Inflammatory macrophage treated with lipopolysaccharide for 1 hour (primary cell): ENCODE data around the gene TMPRSS9.

Source experiments
- DNase-seq, 2 donors: peaks; one replicate each; pipeline ENCODE4 v3.0.0-alpha.2; 2020 to 2022

TMPRSS9 gene

GRCh38 chr19:2330255-2330631, 29.8 kb upstream of the TMPRSS9 start:
- DNase-seq = no peak

DNA sequence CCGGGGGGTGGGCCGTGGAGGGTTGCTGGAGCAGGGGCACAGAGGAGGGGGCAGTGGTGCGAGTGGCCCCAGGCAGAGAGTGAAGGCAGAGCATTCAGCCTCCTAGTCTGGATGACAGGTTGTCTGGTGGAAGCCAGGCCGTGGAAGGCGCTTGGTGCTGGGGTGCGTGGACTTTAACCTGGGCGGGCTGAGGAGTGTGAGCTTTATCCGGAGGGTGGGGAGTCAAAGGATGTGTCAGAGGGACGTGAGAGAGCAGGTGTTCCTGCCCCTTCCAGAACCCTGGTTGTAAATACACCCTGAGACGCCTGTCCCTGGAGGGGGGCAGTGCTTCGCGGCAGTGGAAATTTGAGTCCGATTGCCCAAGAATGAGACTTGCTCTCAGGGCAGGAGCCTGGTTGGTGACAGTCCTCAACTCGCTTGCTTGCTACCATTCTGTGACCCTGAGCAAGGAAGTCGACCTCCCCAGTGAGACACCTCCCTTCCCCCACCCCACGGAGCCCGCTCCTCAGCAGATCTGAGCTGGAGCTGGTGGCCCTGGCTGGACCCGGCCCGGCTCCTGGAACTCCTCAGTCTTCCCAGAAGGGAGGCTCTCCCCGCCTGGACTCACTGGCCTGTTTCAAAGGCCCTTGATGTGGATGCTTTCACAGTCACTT, 29.3 kb upstream of the TMPRSS9 start:
- DNase-seq = no peak

- no peak for DNase-seq
Observed at GRCh38 chr19:2331601-2332246, 28.3 kb upstream of the TMPRSS9 start.

- no peak for DNase-seq
Observed at GRCh38 chr19:2332341-2333026, 27.6 kb upstream of the TMPRSS9 start.

GRCh38 chr19:2333027-2333806, 26.8 kb upstream of the TMPRSS9 start:
- DNase-seq = no peak

DNA sequence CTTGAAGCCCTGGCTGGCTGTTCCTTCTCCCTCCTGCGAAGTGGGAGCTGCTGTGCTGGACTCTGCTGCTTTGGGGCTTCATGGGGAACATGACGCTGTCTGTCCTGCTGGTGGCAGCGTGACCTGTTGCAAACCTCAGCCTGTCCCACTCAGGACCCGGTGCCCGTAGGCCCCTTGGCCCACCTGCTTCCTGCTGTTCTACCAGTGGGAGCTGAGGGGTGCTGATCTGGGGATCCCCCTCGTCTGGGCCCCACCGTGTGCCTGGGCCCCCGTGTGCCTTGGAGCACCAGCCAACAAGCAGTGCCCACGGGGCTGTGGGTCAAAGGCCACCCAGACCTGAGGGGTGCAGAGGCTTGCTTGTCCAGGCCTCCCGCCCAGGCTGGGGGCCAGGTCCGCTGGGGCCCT, 26.3 kb upstream of the TMPRSS9 start:
- DNase-seq = peak; percentile 15 to 22

DNA sequence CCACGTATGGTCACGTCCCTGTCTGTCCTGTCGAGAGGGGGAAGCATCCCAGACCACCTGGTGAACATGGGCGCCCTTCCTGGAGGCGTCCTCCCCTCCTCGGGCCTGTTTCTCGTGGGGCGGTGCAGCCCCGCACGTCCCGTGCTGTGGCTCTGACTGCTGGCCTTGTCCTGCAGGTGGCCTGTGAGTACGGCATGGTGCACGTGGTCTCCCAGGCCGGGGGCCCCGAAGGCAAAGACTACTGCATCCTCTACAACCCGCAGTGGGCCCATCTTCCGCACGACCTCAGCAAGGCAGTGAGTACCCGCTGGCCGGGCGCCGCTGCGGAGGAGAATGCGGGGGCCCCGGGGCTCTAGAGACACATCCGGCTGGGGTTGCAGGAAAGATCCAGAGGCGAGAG, 25.6 kb upstream of the TMPRSS9 start:
- DNase-seq = no peak

- no peak for DNase-seq
Observed at GRCh38 chr19:2334986-2335846, 24.8 kb upstream of the TMPRSS9 start.

- DNase-seq = no peak
Observed at GRCh38 chr19:2335848-2336247, 24.2 kb upstream of the TMPRSS9 start.

DNA sequence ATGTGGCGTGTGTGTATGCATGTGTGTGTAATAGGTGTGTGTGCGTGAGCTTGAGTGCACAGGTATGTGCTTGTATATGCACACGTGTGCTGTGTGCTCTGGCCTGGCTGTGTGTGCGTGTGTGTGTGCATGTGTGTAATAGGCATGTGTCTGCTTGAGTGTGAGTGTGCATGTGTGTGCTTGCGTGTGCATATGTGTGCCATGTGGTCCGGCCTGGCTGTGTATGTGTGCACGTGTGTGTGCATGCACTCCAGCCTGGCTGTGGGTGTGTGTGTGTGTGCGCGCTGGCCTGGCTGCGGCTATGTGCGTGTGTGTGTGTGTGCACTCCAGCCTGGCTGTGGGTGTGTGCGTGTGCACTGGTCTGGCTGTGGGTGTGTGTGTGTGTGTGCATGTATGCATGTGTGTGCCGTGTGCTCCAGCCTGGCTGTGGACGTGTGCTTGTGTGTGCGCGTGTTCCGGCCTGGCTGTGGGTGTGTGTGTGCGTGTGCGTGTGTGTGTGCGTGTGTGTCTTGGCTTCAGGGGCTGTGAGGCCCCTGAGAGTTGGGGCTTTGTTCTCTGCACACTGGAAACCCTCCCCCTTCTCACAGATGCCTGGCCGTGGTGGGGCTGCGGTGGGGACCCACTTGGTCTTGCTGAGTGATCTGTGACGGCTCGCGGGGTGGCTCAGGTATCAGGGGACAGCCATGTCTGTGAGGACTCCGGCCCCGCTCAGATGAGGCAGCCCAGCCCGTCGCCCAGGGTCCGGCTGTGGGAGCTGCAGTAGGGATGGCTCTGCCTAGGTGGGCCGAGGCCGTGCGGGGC, 23.3 kb upstream of the TMPRSS9 start:
- no peak for DNase-seq

GRCh38 chr19:2337329-2337707, 22.7 kb upstream of the TMPRSS9 start:
- no peak for DNase-seq

- DNase-seq = no peak
Observed at GRCh38 chr19:2338055-2338615, 21.9 kb upstream of the TMPRSS9 start.

- no peak for DNase-seq
Observed at GRCh38 chr19:2338751-2339643, 21.1 kb upstream of the TMPRSS9 start.

DNA sequence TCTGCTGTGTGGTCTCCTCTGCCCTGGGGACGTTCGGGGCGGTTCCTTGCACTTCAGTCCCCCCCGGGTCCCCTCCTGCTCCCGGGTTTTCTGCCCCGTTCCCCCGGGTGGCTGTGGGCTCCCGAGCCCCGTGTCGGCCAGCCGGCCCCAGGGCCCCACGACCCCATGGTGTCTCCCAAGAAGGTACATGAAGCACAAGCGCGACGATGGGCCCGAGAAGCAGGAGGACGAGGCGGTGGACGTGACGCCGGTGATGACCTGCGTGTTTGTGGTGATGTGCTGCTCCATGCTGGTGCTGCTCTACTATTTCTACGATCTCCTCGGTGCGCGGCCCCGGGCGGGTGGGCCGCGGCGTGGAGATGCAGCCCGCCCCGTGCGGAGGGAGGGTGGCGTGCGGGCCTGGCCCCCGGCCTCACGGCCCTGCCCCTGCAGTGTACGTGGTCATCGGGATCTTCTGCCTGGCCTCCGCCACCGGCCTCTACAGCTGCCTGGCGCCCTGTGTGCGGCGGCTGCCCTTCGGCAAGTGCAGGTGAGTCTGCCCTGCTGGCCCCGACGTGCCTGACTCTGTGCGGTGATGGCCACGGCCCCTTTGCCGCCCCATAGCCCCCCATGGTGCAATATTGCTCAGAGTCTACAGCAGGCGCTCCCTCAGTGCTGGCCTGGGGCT, 20.3 kb upstream of the TMPRSS9 start:
- no peak for DNase-seq

DNA sequence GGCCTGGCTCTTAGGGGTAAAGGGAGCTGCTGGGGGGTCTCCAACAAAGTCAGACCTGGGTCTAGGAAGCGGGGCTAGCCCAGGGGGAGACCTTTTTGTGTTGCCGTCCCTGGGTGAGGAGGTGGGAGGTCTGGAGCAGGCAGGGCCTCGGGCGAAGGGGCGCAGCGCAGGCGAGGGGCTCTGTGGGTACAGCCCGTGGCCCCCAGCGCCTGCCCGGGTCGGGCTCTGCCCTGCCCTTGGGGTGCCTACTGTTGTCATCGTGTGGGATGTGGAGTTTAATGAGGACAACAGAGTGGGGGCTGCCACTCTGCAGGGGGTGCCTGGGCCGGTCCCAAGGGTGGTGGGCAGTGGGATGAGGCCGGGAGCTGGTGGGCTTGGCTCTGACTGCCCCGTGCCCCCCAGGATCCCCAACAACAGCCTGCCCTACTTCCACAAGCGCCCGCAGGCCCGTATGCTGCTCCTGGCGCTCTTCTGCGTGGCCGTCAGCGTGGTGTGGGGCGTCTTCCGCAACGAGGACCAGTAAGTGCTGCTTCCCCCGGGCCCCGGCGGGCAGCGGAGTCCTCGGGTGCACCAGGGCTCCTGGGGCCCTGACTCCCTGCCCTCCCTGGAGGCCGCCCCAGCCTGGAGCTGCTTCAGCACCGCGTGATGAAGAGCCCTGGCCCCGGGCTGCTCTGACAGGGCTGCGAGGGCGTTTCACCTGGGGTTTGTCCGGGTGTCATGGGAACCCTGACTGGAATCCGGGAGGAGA, 19.4 kb upstream of the TMPRSS9 start:
- DNase-seq = no peak

DNA sequence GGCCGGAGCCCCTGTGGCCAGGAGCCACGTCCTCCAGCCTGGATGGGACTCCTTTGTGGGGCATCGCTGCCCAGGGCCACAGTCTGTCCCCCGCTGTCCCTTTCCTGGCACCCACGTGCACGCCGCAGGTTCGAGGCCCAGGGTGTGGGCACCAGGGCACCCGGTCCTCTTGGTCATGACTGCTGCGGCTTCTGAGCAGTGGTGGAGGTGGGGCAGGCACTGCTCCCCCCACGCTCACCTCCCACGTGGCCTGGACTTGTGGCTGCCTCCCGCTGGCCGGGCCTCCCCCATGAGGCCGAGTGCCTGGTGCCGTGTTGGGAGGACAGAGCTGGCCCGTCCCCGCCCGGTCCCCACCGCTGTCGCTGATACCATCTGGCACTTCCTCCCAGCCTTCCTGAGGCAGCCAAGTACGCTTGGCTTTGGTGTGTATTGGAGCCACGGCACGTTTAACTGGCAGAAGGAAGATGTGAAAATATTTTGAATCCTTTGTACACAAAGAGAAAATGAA, 18.8 kb upstream of the TMPRSS9 start:
- DNase-seq = no peak

- DNase-seq = no peak
Observed at GRCh38 chr19:2341982-2342381, 18.1 kb upstream of the TMPRSS9 start.

DNA sequence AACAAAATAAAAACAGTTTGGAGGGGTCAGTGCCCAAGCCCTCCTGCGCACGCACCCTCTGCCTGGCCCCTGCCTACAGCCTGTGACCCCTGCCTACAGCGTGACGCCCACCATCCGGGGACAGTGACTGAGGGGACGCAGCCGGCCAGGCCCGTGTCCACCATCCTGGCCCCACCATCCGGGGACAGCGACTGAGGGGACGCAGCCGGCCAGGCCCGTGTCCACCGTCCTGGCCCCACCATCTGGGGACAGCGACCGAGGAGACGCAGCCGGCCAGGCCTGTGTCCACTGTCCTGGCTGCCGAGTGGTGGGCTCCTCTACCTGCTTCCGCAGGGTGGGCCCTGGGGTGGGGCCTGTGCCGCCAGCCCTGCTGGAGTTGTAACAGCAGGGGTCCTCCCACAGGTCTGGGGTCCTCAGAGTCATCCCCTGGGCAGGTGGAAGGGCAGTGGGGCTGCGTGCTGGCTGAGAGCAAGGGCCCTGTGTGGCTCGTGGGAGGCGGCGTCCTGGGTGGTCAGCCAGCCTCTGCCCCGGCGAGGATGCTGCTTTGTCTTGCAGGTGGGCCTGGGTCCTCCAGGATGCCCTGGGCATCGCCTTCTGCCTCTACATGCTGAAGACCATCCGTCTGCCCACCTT, 17.3 kb upstream of the TMPRSS9 start:
- no peak for DNase-seq
